IMR-90 (cell line): ENCODE data around the gene GIPC3. TPM values are rescaled to one million over a fixed set of nuclear protein-coding genes. Genes with fewer than 3 reads are reported as not detected.
A peak's percentile ranks its signal among the peaks of the same experiment; 100 is the strongest.

ENCODE experiments used
- ATAC-seq: fragments of 200-7000 bp; cut with Tn5 transposase; 2 replicates; pipeline ENCODE4 v1.9.1; 2020; ENCODE audit warnings: low read depth, mild to moderate bottlenecking, moderate library complexity
- BruUV-seq: library from RNA; stranded (reverse); fragments of 400-500 nt; replicated peaks from 2 replicates; lab custom pipeline; 2021; lab: Mats Ljungman, UMichigan
- CTCF ChIA-PET: fragments of 300-600 bp; formaldehyde crosslinking; extraction: SDS; loops from one replicate; lab custom pipeline; 2021; ENCODE audit warnings: antibody characterized with exemption; lab: Yijun Ruan, JAX
- POLR2A ChIA-PET: fragments of 300-600 bp; sonication (Branson Sonifier 250); formaldehyde crosslinking; loops from one replicate; lab custom pipeline; 2022; ENCODE audit warnings: antibody characterized with exemption; ENCODE audit not compliant: unreplicated experiment; lab: Charles Lee
- DNase-seq: peaks from one replicate; pipeline ENCODE4 v3.0.0; 2013
- H2AFZ ChIP-seq: replicated peaks from 2 replicates; pipeline ENCODE3; 2013; ENCODE audit warnings: low read length, mild to moderate bottlenecking; ENCODE audit not compliant: poor library complexity
- H2AK5ac ChIP-seq: 2 replicates; pipeline ENCODE4 v1.6.1; 2013; ENCODE audit warnings: low read depth, low read length, inconsistent platforms
- H2AK9ac ChIP-seq: replicated peaks from 2 replicates; pipeline ENCODE3; 2013; ENCODE audit warnings: mild to moderate bottlenecking, low read depth, low read length, moderate library complexity; ENCODE audit not compliant: poor library complexity
- H2BK120ac ChIP-seq: 2 replicates; pipeline ENCODE4 v1.6.1; 2013; ENCODE audit warnings: low read depth, low read length, inconsistent platforms
- H2BK15ac ChIP-seq: 3 replicates; pipeline ENCODE4 v1.6.1; 2013; ENCODE audit warnings: low read depth, low read length, inconsistent platforms
- H2BK20ac ChIP-seq: 2 replicates; pipeline ENCODE4 v1.6.1; 2013; ENCODE audit warnings: low read depth, mild to moderate bottlenecking, inconsistent platforms, low read length, moderate library complexity
- H2BK5ac ChIP-seq: 2 replicates; pipeline ENCODE4 v1.6.1; 2013; ENCODE audit warnings: mild to moderate bottlenecking, low read depth, low read length, inconsistent platforms; ENCODE audit not compliant: poor library complexity, severe bottlenecking
- H3K14ac ChIP-seq: replicated peaks from 2 replicates; pipeline ENCODE4 v1.6.1; 2013; ENCODE audit warnings: low read depth, low read length, inconsistent platforms
- H3K18ac ChIP-seq: 2 replicates; pipeline ENCODE4 v1.6.1; 2013; ENCODE audit warnings: low read depth, low read length, control low read depth
- H3K23ac ChIP-seq: 2 replicates; pipeline ENCODE4 v1.6.1; 2013; ENCODE audit warnings: low read depth, low read length, inconsistent platforms
- H3K27ac ChIP-seq: 2 replicates; pipeline ENCODE4 v1.5.1; 2013; ENCODE audit warnings: mild to moderate bottlenecking, control low read depth, low read length; ENCODE audit not compliant: insufficient read depth
- H3K27me3 ChIP-seq: 2 replicates; pipeline ENCODE4 v1.6.1; 2013; ENCODE audit warnings: low read length; ENCODE audit not compliant: control insufficient read depth, insufficient read depth
- H3K36me3 ChIP-seq: 2 replicates; pipeline ENCODE4 v1.6.1; 2013; ENCODE audit warnings: low read length, mixed read lengths; ENCODE audit not compliant: control insufficient read depth, insufficient read depth
- H3K4ac ChIP-seq: 2 replicates; pipeline ENCODE4 v1.6.1; 2013; ENCODE audit warnings: low read depth, low read length, inconsistent platforms
- H3K4me1 ChIP-seq: 2 replicates; pipeline ENCODE4 v1.6.1; 2013; ENCODE audit warnings: low read length, mixed read lengths; ENCODE audit not compliant: control insufficient read depth, insufficient read depth
- H3K4me2 ChIP-seq: 2 replicates; pipeline ENCODE4 v1.6.1; 2013; ENCODE audit warnings: low read depth, mild to moderate bottlenecking, control low read depth, low read length, moderate library complexity
- H3K4me3 ChIP-seq: 2 replicates; pipeline ENCODE4 v1.5.1; 2013; ENCODE audit warnings: low read depth, mild to moderate bottlenecking, control low read depth, low read length, moderate library complexity; ENCODE audit not compliant: insufficient read depth
- H3K56ac ChIP-seq: 2 replicates; pipeline ENCODE4 v1.6.1; 2013; ENCODE audit warnings: low read length, inconsistent platforms; ENCODE audit not compliant: insufficient read depth; ENCODE audit errors: extremely low read depth
- H3K79me1 ChIP-seq, 2 experiments: 2 replicates each; pipeline ENCODE4 v1.6.1; 2013; ENCODE audit warnings: low read length in 2 of 2, inconsistent platforms in 1 of 2, low read depth in 1 of 2
- H3K9ac ChIP-seq: 2 replicates; pipeline ENCODE4 v1.6.1; 2013; ENCODE audit warnings: low read depth, low read length, control low read depth
- H3K9me1 ChIP-seq: 2 replicates; pipeline ENCODE4 v1.6.1; 2013; ENCODE audit warnings: low read length, inconsistent platforms; ENCODE audit not compliant: insufficient read depth
- H3K9me3 ChIP-seq: 2 replicates; pipeline ENCODE4 v1.6.1; 2013; ENCODE audit warnings: low read length; ENCODE audit not compliant: control insufficient read depth, insufficient read depth
- H4K20me1 ChIP-seq: 2 replicates; pipeline ENCODE4 v1.6.1; 2013; ENCODE audit warnings: low read length, inconsistent platforms; ENCODE audit not compliant: insufficient read depth
- H4K5ac ChIP-seq: 2 replicates; pipeline ENCODE4 v1.6.1; 2013; ENCODE audit warnings: mild to moderate bottlenecking, low read depth, low read length, control low read depth
- H4K8ac ChIP-seq, 2 experiments: 2 replicates each; pipeline ENCODE4 v1.6.1; 2013; ENCODE audit warnings: low read depth in 2 of 2, low read length in 2 of 2, control low read depth in 1 of 2, inconsistent platforms in 1 of 2
- H4K91ac ChIP-seq: 2 replicates; pipeline ENCODE4 v1.6.1; 2013; ENCODE audit warnings: low read depth, low read length, inconsistent platforms; ENCODE audit not compliant: insufficient read depth
- CHD1 ChIP-seq: IDR thresholded peaks from 2 replicates; pipeline ENCODE4 v1.6.1; 2012; ENCODE audit warnings: low read depth, low read length, improper control_type of control experiment
- CTCF ChIP-seq: conservative IDR thresholded peaks from 2 replicates; pipeline ENCODE4 v1.5.1; 2012; ENCODE audit warnings: mild to moderate bottlenecking, low read depth, low read length, improper control_type of control experiment
- FOS ChIP-seq: fragments of 150-350 bp; IDR thresholded peaks from 2 replicates; pipeline ENCODE4 v1.6.1; 2016; ENCODE audit warnings: low read depth, low read length
- MAZ ChIP-seq: IDR thresholded peaks from 2 replicates; pipeline ENCODE4 v1.6.1; 2012; ENCODE audit warnings: low read depth, mild to moderate bottlenecking, low read length, improper control_type of control experiment, moderate library complexity, borderline replicate concordance
- RAD21 ChIP-seq: IDR thresholded peaks from 2 replicates; pipeline ENCODE4 v1.6.1; 2012; ENCODE audit warnings: low read length, improper control_type of control experiment
- RFX5 ChIP-seq: IDR thresholded peaks from 2 replicates; pipeline ENCODE4 v1.8.0; 2012; ENCODE audit warnings: low read depth, mild to moderate bottlenecking, low read length, moderate library complexity
- SMC3 ChIP-seq: fragments of 150-350 bp; IDR thresholded peaks from 2 replicates; pipeline ENCODE4 v1.6.1; 2016; ENCODE audit warnings: low read depth, mild to moderate bottlenecking, antibody characterized with exemption, low read length, moderate library complexity
- USF2 ChIP-seq: fragments of 150-350 bp; IDR thresholded peaks from 2 replicates; pipeline ENCODE4 v1.6.1; 2017; ENCODE audit warnings: mild to moderate bottlenecking, antibody characterized with exemption, low read length, low read depth
- WGBS, 2 experiments: methylation state at CpG; one replicate each; pipeline versions ENCODE4 v1.1.5 to v1.1.7; 2013; ENCODE audit warnings: missing lambda C conversion rate in 2 of 2; ENCODE audit not compliant: insufficient read length in 1 of 2; ENCODE audit errors: extremely low coverage in 2 of 2; 5-methylcytosine and 5-hydroxymethylcytosine counted together
- dilution Hi-C: fragments of 300-500 bp; cut with HindIII; formaldehyde crosslinking; loops from one replicate; pipeline ENCODE4 v1.14.3; 2018; ENCODE audit warnings: low sequenced_read_pairs; ENCODE audit not compliant: unreplicated experiment
- in situ Hi-C: fragments of 300-500 bp; cut with MboI; formaldehyde crosslinking; loops from 3 replicates; pipeline ENCODE4 v1.14.3; 2019; ENCODE audit warnings: low sequenced_read_pairs, inconsistent platforms, mixed read lengths
- intact Hi-C: fragments of 100-400 bp; cut with micrococcal nuclease; formaldehyde crosslinking; loops from 2 replicates; pipeline ENCODE4 v1.10.0; 2022
- polyA plus RNA-seq, 3 experiments: library from polyadenylated mRNA; depleted of rRNA; stranded (reverse); fragments of >200 nt; gene quantifications; 2 replicates each; pipeline ENCODE4 v1.2.3, GENCODE V29; 2012; ENCODE audit warnings: low replicate concordance in 1 of 3
- total RNA-seq: library from RNA; depleted of rRNA; stranded (reverse); fragments of >200 nt; gene quantifications from 2 replicates; pipeline ENCODE4 v1.2.3, GENCODE V29; 2012

Gene GIPC3
- total and polyA plus RNA-seq, 2 of the 4 experiments (the other 2 are of a cell fraction) = under 0.01 to 0.36 TPM

GRCh38 chr19:3544742-3545668 lies 40.3 kb upstream of the GIPC3 start:
- dilution Hi-C loops = no loop called here

More at GRCh38 chr19:3544742-3545668, 40.3 kb upstream of the GIPC3 start:
- peak; percentile 88 for ATAC-seq
- intact Hi-C loops = loop anchor here (1.0 kb wide), 1 partner anchor 73 kb away; no protein-coding TSS in a partner anchor
- H3K14ac ChIP-seq = no peak overlapping the region
- H3K4me1 ChIP-seq = no peaks in the 10 kb centered on the region
- H3K27ac ChIP-seq = no peak overlapping the region
- no peak overlapping the region for H3K23ac ChIP-seq
- no peak overlapping the region for H3K56ac ChIP-seq
- peak overlapping the region; percentile 44 for H2AK9ac ChIP-seq
- ChIA-PET CTCF (interaction anchor here (0.6 to 1.0 kb wide), 4 partner anchors 11 to 1043 kb away, joined by 3 to 10 read pairs (median 3); no protein-coding TSS in a partner anchor), POLR2A (interaction anchor here (0.6 kb wide), 2 partner anchors 43 to 492 kb away, joined by 3 to 11 read pairs; no protein-coding TSS in a partner anchor)
- no peak overlapping the region for H2BK20ac ChIP-seq
- no peak overlapping the region for H3K9ac ChIP-seq
- H3K4ac ChIP-seq = no peak overlapping the region
- peaks cover 0 to 20% of the 10 kb centered on the region in 2 experiments; a peak in 2 of 4 replicates for H3K79me1 ChIP-seq
- H4K5ac ChIP-seq = no peak overlapping the region
- peak; percentile 26 for DNase-seq
- TF ChIP-seq SMC3 (peak; percentile 90), RFX5 (no peak), RAD21 (peak; percentile 76), CHD1 (no peak), USF2 (no peak), FOS (no peak), MAZ (peak; percentile 22; the same call in 1 of the 2 replicates), CTCF (peak; percentile 83)
- no peak overlapping the region for H3K4me3 ChIP-seq
- no peaks in the 10 kb centered on the region for H3K9me3 ChIP-seq
- H3K4me2 ChIP-seq = no peak overlapping the region
- H4K20me1 ChIP-seq = peaks cover 26% of the 10 kb centered on the region
- no TSS peak for BruUV-seq
- no peak overlapping the region for H2BK120ac ChIP-seq
- H4K91ac ChIP-seq = no peak overlapping the region
- peak overlapping the region; percentile 5 for H2AFZ ChIP-seq
- H2BK15ac ChIP-seq = no peak overlapping the region
- H3K18ac ChIP-seq = no peak overlapping the region
- H3K36me3 ChIP-seq = peaks cover 30% of the 10 kb centered on the region
- H2BK5ac ChIP-seq = no peak overlapping the region
- no peaks in the 10 kb centered on the region for H3K27me3 ChIP-seq
- in situ Hi-C loops = no loop called here
- peak overlapping the region; percentile 39; the same call in 1 of the 2 replicates for H2AK5ac ChIP-seq
- no peaks in the 10 kb centered on the region for H3K9me1 ChIP-seq
- WGBS, 2 experiments = 65% methylated on average over 23 of the region's 30 CpGs; no CpG with 5 or more reads in 1 of the 2 experiments
- no peak overlapping the region for H4K8ac ChIP-seq
